OCI-LY7 (cell line): ENCODE data around the gene TNFAIP8. TPM values are rescaled to one million over a fixed set of nuclear protein-coding genes. Genes with fewer than 3 reads are reported as not detected.

Source experiments
- BruUV-seq: library from RNA; stranded (reverse); fragments of 400-500 nt; replicated peaks from 2 replicates; lab custom pipeline; 2021; lab: Mats Ljungman, UMichigan
- CTCF ChIA-PET: fragments of 300-600 bp; sonication (Branson Sonifier 250); formaldehyde crosslinking; loops from one replicate; lab custom pipeline; 2022; ENCODE audit warnings: antibody characterized with exemption; ENCODE audit not compliant: unreplicated experiment; lab: Charles Lee
- POLR2A ChIA-PET: fragments of 300-600 bp; sonication (Branson Sonifier 250); formaldehyde crosslinking; loops from one replicate; lab custom pipeline; 2022; ENCODE audit warnings: antibody characterized with exemption; lab: Charles Lee
- DNase-seq: peaks from one replicate; pipeline ENCODE4 v3.0.0-alpha.2; 2015; ENCODE audit warnings: low spot score
- H2AFZ ChIP-seq: fragments of 200-600 bp; sonication (generic), shearing (Covaris generic); 2 replicates; pipeline ENCODE4 v1.6.1; 2014; ENCODE audit warnings: mild to moderate bottlenecking, antibody characterized with exemption, low read length, moderate library complexity
- H3K27ac ChIP-seq: fragments of 200-600 bp; sonication (generic); 2 replicates; pipeline ENCODE4 v1.5.1; 2014; ENCODE audit warnings: mixed run types, low read depth, mild to moderate bottlenecking, moderate library complexity, low read length, inconsistent platforms; ENCODE audit not compliant: poor library complexity, severe bottlenecking
- H3K36me3 ChIP-seq: fragments of 200-600 bp; sonication (generic); 2 replicates; pipeline ENCODE4 v1.6.1; 2014; ENCODE audit warnings: mild to moderate bottlenecking, antibody characterized with exemption, low read length, moderate library complexity, mixed read lengths; ENCODE audit not compliant: insufficient read depth
- H3K4me1 ChIP-seq: fragments of 200-600 bp; sonication (generic); 2 replicates; pipeline ENCODE4 v1.5.1; 2014; ENCODE audit warnings: mild to moderate bottlenecking, low read length; ENCODE audit not compliant: insufficient read depth, poor library complexity, severe bottlenecking
- H3K4me2 ChIP-seq: fragments of 200-600 bp; sonication (generic); 2 replicates; pipeline ENCODE4 v1.6.1; 2014; ENCODE audit warnings: mild to moderate bottlenecking, low read length
- H3K4me3 ChIP-seq: fragments of 200-600 bp; sonication (generic); 2 replicates; pipeline ENCODE4 v1.5.1; 2014; ENCODE audit warnings: mild to moderate bottlenecking, low read depth, low read length; ENCODE audit not compliant: poor library complexity, severe bottlenecking
- H3K79me2 ChIP-seq: fragments of 200-600 bp; sonication (generic); 2 replicates; pipeline ENCODE4 v1.6.1; 2016; ENCODE audit warnings: low read depth, mild to moderate bottlenecking, low read length, moderate library complexity, mixed read lengths; ENCODE audit not compliant: insufficient read depth
- H3K9me2 ChIP-seq: fragments of 200-600 bp; sonication (generic); 2 replicates; pipeline ENCODE4 v1.6.1; 2016; ENCODE audit warnings: mild to moderate bottlenecking, low read length, mixed read lengths; ENCODE audit not compliant: insufficient read depth
- H3K9me3 ChIP-seq: fragments of 200-600 bp; sonication (generic); 2 replicates; pipeline ENCODE4 v1.6.1; 2014; ENCODE audit warnings: mild to moderate bottlenecking, mixed run types, low read length, mixed read lengths
- H4K20me1 ChIP-seq: fragments of 200-600 bp; sonication (generic); 2 replicates; pipeline ENCODE4 v1.6.1; 2014; ENCODE audit warnings: mild to moderate bottlenecking, antibody characterized with exemption, low read length, moderate library complexity, mixed read lengths; ENCODE audit not compliant: insufficient read depth
- EZH2phosphoT487 ChIP-seq: fragments of 200-600 bp; sonication (generic); IDR thresholded peaks from 2 replicates; pipeline ENCODE4 v1.6.1; 2018; ENCODE audit warnings: low read depth, borderline replicate concordance, mild to moderate bottlenecking, mixed run types, antibody characterized with exemption, low read length, moderate library complexity, mixed read lengths
- intact Hi-C: fragments of 100-400 bp; cut with micrococcal nuclease; formaldehyde crosslinking; loops from one replicate; pipeline ENCODE4 v1.10.0; 2022; ENCODE audit not compliant: unreplicated experiment
- total RNA-seq, 2 experiments: library from RNA; depleted of rRNA in 1 of 2; stranded (reverse); fragments of >200 nt in 1 of 2; shearing (Covaris generic) in 1 of 2; gene quantifications; 2 replicates each; pipeline ENCODE4 v1.2.3, GENCODE V29; 2014 to 2022
- TF ChIP-seq, protein P1 (sequence below): fragments of 200-600 bp; sonication (generic); conservative IDR thresholded peaks from 2 replicates; pipeline ENCODE4 v1.5.1; 2014; ENCODE audit warnings: mild to moderate bottlenecking, antibody characterized with exemption, low read length, moderate library complexity, mixed read lengths

The TNFAIP8 gene
- total RNA-seq, 2 experiments from 2014 or later, result 75.4 to 95.1 TPM

DNA sequence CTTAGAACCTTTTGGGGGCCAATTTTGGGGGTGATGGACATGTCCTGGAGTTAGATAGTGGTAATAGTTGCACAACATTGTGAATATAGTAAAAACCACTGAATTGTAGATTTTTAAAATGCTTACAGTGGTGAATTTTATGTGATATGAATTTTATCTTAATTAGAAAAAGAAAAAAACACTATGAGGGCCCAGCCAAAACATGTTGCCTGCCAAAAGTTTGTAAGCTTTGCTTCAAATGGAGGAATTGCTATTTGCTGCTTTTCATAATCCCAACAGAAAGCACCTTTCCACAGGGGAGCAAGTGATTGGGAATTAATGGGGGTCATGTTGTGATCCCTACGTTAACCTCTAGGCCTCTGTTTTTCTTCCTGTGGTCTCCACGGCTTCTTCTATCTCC, 19.1 kb downstream of the TNFAIP8 start:
- 0 out of 2 replicates have a peak, but pooled peaks cover 4% of the 10 kb centered on the region for H4K20me1 ChIP-seq
- POLR2A ChIA-PET, result no interaction called here
- H3K27ac ChIP-seq, result no peak overlapping the region
- H3K4me1 ChIP-seq, result no peaks in the 10 kb centered on the region
- no peak overlapping the region for H3K4me3 ChIP-seq
- H3K9me2 ChIP-seq, result no peaks in the 10 kb centered on the region
- no peak overlapping the region for H3K4me2 ChIP-seq
- no TSS peak for BruUV-seq
- intact Hi-C loops, result no loop called here
- TF ChIP-seq EZH2phosphoT487, result no peak
- TF ChIP-seq, protein P1, sequence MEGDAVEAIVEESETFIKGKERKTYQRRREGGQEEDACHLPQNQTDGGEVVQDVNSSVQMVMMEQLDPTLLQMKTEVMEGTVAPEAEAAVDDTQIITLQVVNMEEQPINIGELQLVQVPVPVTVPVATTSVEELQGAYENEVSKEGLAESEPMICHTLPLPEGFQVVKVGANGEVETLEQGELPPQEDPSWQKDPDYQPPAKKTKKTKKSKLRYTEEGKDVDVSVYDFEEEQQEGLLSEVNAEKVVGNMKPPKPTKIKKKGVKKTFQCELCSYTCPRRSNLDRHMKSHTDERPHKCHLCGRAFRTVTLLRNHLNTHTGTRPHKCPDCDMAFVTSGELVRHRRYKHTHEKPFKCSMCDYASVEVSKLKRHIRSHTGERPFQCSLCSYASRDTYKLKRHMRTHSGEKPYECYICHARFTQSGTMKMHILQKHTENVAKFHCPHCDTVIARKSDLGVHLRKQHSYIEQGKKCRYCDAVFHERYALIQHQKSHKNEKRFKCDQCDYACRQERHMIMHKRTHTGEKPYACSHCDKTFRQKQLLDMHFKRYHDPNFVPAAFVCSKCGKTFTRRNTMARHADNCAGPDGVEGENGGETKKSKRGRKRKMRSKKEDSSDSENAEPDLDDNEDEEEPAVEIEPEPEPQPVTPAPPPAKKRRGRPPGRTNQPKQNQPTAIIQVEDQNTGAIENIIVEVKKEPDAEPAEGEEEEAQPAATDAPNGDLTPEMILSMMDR, result no peak
- H3K36me3 ChIP-seq, result peaks cover 39% of the 10 kb centered on the region
- DNase-seq, result no peak
- H3K79me2 ChIP-seq, result peaks cover 35% of the 10 kb centered on the region; the same call in 1 of the 2 replicates
- CTCF ChIA-PET, result no interaction called here
- H2AFZ ChIP-seq, result no peak overlapping the region
- no peaks in the 10 kb centered on the region for H3K9me3 ChIP-seq

DNA sequence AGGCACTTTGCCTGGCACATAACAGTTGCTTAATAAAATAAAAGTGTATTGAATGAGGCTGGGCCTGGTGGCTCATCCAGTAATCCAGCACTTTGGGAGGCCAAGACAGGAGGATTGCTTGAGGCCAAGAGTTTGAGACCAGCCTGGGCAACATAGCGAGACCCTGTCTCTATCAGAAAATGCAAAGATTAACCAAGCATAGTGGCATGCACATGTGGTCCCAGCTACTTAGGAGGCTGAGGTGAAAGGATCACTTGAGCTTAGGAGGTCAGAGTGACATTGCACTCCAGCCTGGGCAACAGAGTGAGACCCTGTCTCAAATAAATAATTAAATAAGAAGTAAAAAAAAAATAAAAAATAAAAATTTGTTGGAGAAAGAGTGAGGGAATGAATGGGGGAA, 21.2 kb downstream of the TNFAIP8 start:
- no peak overlapping the region for H3K27ac ChIP-seq
- H3K4me2 ChIP-seq, result no peak overlapping the region
- no peaks in the 10 kb centered on the region for H3K9me2 ChIP-seq
- no peaks in the 10 kb centered on the region for H3K9me3 ChIP-seq
- TF ChIP-seq EZH2phosphoT487, result no peak
- TF ChIP-seq, protein P1, result no peak
- H3K79me2 ChIP-seq, result peaks cover 30% of the 10 kb centered on the region; the same call in 1 of the 2 replicates
- no peaks in the 10 kb centered on the region for H3K4me1 ChIP-seq
- no peak overlapping the region for H2AFZ ChIP-seq
- no peaks in the 10 kb centered on the region for H4K20me1 ChIP-seq
- ChIA-PET POLR2A (interaction anchor here (0.9 kb wide), 1 partner anchor 9 kb away, joined by 3 read pairs; no protein-coding TSS in a partner anchor), CTCF (no interaction called here)
- H3K36me3 ChIP-seq, result peaks cover 17% of the 10 kb centered on the region
- DNase-seq, result no peak
- no peak overlapping the region for H3K4me3 ChIP-seq
- intact Hi-C loops, result no loop called here
- no TSS peak for BruUV-seq

DNA sequence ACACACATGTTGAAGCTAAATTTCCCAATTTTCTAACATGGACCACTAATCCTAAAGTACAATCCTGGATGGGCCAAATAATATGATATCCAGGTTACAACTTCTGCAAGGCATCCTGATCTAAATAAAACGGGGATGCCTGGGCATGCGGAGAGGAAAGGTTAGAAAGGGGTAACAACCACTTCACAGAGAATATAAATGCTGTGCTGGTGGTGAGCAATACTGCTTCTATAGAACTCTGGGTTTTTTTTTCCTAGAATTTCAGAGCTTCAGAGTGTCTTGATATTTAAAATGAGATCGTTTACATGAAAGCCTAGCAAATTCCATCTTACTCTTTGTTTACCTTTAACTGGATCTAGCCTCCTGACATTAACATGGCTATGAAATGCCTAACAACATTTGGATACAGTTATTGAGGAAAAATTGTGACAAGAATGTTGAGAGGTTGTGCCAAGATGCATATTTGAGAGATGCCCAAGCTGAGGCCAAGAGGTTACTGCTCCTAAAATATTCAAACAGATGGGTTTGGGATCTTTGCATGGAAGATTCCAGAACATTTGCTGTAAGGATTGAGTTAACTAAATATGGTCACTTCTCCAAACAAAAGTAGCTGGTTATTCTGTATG, 22.4 kb downstream of the TNFAIP8 start:
- TF ChIP-seq, protein P1, result no peak
- TF ChIP-seq EZH2phosphoT487, result no peak
- Histone ChIP-seq H3K36me3 (peaks cover 13% of the 10 kb centered on the region), H3K9me2 (no peaks in the 10 kb centered on the region), H2AFZ (no peak overlapping the region), H3K27ac (no peak overlapping the region), H3K9me3 (no peaks in the 10 kb centered on the region), H3K4me1 (peaks cover 2% of the 10 kb centered on the region), H3K4me2 (no peak overlapping the region), H4K20me1 (no peaks in the 10 kb centered on the region), H3K4me3 (no peak overlapping the region), H3K79me2 (peaks cover 36% of the 10 kb centered on the region; the same call in 1 of the 2 replicates)
- ChIA-PET POLR2A (interaction anchor here (0.9 to 2.6 kb wide), 10 partner anchors 7 to 40 kb away, joined by 3 to 13 read pairs (median 6); partner anchors contain the start of gene TNFAIP8), CTCF (interaction anchor here (0.7 kb wide), 1 partner anchor 20 kb away, joined by 3 read pairs; no protein-coding TSS in a partner anchor)
- BruUV-seq, result no TSS peak
- intact Hi-C loops, result no loop called here
- DNase-seq, result no peak
